Brain pericyte (primary cell): ENCODE data around the gene MB21D2.
A peak's percentile ranks its signal among the peaks of the same experiment; 100 is the strongest.
"Not testable (repeated sequence)": the region's sequence is repeated elsewhere in the genome, so short reads cannot be mapped to it uniquely, and the experiment has no call there.

Experiments used
- DNase-seq: peaks from one replicate; pipeline ENCODE4 v3.0.0-alpha.2; 2012; ENCODE audit warnings: low read depth, low spot score

The MB21D2 gene

DNA sequence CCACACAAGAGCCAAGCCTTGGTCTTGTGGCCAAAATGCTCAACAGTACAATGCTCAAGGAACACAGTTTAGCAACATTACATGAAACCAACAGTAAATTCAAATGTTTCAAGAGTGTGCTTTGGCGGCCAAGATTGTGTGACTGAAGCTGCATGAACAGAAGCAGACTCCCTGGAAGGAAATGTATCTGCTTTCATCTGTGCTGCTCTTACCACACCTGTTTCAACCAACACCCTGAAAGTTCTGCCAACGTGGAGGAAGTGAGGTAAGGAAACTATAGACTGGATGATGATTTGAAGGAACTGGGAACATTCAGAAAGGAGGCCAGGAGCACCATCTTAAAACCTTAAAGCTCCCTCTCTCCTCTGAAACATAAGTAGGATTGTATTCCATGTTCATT, 55.7 kb downstream of the MB21D2 start:
- DNase-seq = no peak

DNA sequence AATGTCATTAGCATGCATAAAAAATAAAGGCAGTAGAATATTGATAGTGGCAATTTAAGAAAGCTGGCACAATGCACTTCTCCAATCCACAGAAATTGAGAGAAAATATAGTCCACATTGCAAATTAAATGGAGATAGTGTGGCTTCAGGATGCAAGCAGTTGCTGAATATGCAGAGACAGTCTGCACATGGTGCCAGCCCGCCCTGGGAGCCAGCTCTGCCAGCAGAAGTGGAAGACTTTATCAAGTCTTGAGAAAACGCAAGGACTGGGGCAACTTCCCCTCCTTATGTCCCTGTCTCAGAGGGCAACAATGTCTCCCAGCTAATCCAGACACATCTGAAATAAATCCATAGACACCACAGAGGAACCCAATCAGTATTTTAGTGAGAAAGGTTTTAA, 57.2 kb downstream of the MB21D2 start:
- DNase-seq = no peak

DNA sequence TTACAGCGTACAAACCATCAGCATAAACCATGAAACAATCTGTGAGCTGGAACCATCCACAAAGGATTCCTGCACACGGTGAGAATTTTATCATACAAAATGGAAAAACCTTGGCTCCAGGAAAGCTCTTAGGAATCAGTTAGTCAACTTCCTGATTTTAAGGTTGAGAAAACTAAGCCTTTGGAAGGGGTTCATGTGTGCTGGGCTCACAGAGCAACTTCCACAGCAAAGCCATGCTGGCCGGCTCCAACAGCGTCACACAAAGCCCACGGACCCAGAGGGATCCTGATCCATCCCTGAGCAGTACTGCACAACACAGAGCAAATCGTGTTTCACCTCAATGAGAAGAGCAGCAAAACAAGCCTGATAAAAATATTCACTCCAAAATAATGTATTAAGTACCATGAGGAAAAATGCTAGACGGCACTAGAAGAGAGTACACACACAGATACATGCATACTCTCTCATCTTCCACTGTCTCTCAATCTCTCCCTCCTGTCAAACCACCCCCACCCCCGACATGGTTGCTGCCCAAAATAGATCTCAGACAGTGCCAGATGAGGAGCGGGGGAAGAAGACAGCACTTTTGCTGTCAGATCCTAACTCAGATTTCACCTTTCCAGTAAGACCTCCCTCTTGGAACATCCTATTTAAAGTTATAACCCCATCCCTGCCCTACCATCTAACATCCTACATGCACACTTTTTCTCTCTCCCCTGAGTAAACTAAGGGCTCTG, 58.6 kb downstream of the MB21D2 start:
- no peak for DNase-seq

DNA sequence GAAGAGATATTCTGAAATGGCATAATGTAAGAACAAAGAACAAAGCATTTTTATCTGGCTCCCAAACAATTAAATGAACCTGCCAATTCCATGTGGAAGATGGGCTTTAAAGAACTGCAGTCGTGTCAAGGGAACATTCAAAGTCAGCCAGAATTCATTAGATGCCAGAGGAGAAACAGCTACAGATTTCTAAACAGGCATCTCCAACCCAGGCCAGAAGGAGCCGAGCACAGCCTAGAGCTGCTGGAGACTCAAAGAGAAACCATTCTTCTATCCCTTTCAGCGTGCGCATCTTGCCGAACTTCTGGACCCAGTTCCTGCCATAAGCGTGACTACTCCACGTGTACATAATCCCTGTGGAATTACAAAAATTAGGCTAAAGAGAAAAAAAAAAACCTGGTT, 60.4 kb downstream of the MB21D2 start:
- no peak for DNase-seq

DNA sequence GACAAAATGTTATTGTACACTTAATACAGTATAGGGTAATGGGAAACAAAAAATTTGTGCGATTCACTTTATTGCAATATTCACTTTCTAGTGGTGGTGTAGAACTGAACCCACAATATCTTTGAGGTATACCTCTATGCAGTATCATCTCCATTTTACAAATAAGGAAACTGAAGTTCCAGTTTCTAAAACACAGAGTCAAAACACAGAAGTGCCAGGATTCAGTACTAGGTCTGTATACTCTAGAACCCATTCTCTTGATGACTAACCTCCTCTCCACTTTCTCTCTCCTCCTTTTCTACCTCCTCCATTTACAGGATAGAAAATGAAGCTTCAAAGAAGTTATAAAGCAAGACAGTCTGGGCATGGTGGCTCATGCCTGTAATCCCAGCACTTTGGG, 62.2 kb downstream of the MB21D2 start:
- no peak for DNase-seq

DNA sequence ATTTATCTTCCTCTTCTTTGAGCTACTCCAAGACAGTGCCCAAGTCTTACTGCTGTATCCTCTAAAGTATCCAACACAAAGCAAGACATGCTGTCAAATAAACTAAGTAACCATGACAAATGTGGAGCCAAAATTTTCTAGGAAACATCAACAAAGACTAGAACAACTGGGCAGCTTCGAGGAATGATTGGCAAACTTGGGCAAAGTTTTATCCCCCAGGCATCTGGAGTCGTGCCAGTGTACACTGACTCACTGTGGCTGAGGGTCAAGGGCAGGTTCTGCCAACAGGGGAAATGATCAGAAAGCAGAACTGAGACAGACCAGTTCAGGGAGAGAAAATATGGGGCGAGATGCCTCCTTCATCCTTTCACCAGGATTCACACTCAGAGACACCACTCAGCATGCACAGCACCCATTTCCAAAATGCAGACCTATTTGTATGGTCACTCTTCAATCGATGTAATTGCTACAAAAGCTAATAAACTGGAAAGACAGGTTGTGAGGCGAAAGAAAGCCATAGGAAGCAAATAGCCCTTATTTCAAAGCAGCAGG, 65.8 kb downstream of the MB21D2 start:
- DNase-seq = peak; percentile 63

DNA sequence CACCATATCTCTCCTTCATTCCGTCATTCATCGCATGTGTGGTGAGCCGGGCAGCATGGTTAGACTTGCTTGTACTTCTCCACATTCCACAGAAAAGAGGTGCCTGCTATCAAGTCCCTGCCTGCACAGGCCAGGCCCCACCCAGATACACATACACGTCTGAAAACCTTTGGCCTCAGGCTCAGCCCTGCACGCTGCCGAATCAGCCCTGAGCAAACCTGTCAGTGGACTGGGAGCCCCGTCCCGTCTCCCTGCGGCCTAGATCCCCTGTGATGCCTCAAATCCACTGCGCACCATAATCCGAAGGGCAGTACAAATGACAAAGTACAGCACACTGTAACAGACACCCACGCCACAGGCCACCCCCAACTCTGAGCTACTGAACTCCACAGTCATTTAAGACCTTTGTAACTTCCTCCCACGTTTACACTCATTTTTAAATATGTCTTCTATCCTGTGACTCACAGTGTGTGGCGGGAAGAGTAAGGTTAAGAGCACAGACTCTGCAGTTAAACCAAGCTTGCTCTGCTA, 67.1 kb downstream of the MB21D2 start:
- no peak for DNase-seq

DNA sequence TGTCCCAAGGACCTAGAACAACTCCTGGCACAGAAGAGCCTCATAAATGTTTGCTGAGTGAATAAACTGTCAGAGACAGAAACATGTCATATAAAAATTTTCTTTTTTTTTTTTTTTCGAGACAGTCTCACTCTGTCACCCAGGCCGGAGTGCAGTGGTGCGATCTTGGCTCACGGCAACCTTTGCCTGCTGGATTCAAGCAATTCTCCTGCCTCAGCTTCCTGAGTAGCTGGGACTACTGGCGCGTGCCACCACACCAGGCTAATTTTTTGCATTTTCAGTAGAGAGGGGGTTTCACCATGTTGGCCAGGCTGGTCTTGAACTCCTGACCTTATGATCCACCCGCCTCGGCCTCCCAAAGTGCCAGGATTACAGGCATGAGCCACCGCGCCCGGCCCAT, 67.8 kb downstream of the MB21D2 start:
- DNase-seq = not testable (repeated sequence)

DNA sequence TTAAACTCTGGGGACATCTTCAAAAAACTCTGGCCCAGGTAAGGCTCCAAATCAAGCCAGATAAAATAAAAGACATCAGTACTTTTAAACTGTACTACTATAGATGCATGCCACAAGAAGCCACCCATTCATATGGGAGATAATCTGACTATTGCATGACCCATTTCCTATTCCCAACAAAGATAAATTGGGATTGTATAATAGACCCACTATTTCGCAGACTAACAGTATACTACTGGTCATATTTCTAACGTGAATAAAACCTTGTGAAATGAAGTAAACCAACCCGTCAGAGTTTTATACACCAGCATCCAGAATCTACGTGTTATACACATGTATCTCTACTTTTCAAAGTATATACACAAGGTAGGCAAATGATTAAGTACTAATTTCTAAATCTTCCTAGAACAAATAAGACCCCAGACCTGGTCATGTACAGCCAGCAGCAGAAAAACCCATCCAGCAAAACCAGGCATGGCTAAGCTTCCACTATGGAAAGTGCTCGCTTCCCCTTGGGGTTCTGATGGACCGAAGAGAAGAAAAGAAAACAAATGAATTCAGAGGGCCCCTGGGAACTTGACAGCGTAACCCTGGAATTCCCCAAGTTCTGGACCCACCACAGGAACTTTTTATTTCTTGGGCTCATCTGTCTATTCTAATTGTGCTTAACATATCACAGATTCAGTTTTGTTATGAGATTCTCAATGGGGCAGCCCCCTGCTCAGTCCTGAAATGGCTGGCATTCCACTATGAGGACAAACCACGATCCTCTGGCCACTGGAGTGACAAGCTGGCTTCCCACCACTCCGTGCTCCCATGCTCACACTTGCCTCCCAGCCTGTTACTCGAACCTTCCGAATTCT, 69.1 kb downstream of the MB21D2 start:
- no peak for DNase-seq

DNA sequence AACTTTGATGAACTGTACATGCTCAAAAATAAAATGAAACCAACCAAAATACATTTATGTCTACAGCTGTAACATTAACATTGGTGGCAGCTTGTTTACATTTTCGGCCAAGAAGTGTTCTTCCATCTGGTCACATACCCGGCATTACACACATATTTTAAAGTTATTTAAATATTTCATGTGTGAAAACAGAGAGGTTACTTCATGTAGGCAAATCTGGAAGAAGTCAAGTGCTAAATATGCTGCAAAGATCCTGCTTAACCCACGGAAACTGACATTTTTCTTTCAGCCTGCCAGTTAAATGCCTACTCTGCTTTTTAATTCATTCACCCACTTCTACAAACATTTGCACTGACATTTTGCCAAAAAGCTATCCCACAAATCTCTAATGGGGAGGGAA, 69.7 kb downstream of the MB21D2 start:
- no peak for DNase-seq

DNA sequence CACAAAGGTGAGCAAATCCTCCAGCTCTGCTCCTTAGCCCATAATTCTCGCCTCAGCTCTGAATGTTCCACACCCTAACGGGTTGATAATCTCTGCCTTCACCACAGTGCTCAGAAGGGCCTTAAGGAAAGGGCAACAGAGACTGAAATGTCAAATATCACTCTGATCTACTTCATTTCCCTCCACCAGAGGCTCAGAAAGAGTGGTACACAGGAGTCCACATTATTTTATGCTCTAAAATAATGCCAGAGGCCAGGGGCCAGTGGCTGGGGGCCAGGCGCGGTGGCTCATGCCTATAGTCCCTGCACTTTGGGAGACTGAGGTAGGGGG, 72.2 kb downstream of the MB21D2 start:
- no peak for DNase-seq

DNA sequence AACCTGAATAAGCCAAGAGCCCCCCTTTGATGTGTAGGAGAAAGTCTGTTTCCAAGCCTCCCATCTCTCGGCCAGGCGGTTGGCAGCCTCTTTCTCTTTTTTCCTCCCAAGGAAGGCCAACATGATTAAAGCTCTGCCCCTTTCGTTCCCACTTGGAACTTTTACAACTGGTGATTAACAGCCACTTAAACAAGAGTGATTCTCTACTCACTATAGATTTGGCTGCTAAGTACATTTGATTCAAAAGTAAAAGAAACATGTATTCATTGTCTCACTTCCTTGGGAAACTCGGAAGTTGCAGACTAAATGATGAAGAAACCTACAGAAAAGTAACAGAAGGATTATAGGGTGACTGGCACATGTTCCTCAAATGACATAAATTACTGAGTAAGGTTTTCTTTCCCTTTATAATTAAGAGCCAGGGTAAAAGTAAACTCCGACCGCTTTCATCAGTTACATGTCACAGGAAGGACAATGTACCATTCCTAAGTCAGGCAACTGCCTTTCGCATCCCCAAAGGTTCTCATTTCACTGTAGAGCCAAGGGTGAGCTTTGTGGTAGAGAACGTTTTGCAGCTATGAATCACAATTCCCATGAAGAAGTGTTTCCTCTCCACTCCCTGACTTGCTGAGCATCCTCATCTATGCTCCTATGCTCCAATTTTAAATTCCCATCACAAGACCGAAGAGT, 72.7 kb downstream of the MB21D2 start:
- DNase-seq = no peak

DNA sequence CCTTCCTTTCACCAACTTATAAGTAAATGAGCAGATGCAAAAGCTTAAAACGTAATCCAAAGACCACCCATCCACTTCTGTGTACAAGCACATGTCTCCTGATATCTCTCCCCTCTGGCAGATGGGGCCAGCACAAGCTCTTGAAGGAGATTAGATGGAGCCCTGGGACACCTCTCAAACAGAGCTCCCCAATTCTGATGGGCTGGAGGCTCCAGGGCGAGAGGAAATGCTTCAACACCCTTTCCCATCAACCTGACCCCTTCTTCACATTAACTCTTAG, 73.2 kb downstream of the MB21D2 start:
- no peak for DNase-seq

DNA sequence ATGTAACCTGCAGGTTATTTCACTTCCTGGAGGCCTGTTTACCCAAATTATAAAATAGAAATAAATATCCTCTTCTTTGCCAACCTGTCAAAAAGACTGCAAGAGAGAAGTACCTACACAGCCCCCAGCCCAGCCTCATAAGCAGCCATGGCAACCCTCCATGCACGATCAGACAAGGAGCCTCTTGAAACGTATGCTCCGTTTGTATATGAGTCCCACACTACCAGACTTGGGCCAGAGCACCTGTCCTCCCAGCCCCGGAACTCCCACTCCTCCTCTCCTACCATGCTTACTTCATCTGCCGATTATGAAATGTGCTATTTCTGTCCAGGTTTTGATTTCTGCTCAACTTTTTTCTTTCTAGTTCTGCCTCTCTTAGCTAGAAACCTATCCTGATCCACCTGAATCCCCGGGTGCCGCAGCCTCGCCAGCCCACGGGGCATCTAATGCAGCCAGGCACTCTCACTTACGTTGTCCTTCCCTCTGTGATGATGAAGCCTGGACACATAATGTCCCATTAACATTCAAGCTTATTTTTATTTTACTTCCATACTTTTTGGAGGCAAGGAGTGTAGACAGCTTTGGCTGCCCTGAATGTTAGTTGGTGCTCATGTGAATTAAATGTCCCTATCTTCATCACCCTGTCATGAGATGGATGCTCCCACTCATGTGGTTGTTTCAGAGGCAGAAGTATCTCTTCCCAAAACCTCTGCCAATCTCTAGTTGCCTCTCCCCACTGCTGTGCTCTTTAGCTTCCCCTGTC, 73.8 kb downstream of the MB21D2 start:
- DNase-seq = no peak

DNA sequence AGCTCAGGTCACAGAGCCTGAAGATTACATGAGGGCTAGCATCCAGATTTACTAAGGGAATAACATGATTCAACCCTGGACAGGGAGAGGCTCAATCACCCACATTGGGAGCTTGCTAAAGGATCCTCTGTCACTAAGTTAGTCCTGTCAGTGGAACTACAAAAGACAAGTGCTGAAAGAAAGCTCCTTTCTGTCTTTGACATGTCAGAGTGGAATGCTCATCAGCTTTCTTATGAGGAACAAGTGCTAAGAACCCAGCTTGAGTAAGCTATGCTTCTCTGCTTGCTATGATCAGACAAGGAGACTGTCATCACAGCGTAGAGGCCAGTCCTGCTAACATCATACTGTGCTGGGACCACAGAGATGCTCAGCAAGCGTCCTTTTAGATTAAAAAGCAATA, 74.5 kb downstream of the MB21D2 start:
- no peak for DNase-seq

DNA sequence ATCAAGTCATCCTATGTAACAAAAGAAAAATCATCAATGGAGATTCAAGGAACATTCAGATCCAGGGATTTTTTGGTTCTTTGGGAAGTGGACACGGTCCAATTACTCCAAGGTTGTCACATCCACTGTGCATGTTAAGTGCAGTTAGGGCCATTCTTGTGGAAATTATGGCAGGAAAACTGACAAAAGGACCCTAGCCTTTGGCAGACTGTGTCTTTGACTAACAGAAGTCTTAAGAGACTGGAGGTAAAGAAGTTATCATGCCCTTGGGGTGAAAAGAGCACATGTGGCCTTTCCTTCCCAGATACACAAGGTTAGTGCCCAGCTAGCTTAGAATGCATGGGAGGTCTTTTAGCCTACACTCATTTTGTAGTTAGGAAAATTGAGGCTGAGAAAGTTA, 74.9 kb downstream of the MB21D2 start:
- DNase-seq = no peak

DNA sequence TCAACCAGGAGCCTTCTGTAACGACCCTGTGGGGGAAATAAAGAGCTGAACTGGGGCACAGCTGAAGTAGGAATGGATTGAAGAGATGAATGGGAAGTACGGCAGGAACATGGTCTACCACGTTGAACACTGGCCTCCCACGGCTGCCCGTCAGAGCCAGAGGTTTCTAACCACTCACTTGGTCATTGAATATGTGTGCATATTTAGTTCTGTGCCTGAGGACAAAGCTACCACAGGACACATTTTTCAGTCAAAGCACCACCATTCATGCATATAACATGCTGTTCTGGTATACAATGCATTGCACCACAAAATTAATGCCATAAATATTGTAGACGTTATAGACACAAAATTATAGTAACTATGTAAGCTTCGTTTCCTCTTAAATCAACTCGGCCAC, 75.5 kb downstream of the MB21D2 start:
- no peak for DNase-seq

DNA sequence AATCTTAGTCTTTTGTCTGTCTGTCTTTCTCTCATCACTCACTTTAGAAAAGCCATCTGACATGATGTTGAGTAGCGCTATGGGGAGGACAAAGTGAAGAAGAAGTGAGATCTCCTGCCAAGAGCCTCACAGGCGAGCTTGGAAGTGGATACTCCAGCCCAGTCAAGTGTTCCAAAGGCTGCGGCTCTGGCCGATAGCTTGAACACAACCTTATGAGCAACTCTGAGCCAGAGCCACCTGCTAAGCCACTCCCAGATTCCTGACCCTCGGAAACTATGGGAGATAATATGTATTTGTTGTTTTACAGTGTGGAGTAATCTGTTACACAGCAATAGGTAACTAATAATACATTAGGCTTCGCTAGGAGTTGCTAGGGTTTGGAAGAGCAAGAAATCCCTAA, 76.2 kb downstream of the MB21D2 start:
- no peak for DNase-seq

DNA sequence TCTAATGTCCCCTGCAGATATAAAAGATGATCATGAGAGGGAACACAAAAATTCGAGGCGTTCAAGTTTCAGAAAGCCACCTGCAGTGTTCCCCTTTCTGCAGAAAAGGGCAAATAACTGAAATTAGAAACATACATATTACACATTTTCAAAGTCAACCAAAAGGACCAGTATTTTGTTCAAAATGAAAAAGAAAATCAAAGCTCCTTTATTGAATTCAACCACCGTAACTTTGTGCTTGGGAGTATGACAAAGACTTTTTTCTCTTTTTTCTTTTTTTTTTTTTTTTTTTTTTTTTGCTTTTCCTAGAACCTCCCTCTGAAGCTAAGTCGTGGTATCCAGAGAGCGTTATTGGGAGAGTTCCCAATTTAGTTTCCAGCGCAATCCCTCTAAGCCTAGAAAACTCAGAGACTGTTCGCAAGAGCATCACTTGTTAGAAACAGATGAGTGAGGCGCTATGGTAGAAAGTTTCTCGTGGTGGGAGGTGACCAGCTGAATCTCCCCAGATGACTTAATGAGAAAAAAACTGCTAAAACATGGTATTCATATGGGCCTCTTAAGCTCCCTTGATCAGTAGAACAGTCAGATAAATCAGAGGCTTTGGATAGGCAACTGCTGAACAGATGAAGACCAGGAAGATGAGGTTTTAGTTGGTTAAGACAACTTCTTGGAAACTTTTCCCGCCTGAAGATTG, 77.4 kb downstream of the MB21D2 start:
- DNase-seq = no peak

DNA sequence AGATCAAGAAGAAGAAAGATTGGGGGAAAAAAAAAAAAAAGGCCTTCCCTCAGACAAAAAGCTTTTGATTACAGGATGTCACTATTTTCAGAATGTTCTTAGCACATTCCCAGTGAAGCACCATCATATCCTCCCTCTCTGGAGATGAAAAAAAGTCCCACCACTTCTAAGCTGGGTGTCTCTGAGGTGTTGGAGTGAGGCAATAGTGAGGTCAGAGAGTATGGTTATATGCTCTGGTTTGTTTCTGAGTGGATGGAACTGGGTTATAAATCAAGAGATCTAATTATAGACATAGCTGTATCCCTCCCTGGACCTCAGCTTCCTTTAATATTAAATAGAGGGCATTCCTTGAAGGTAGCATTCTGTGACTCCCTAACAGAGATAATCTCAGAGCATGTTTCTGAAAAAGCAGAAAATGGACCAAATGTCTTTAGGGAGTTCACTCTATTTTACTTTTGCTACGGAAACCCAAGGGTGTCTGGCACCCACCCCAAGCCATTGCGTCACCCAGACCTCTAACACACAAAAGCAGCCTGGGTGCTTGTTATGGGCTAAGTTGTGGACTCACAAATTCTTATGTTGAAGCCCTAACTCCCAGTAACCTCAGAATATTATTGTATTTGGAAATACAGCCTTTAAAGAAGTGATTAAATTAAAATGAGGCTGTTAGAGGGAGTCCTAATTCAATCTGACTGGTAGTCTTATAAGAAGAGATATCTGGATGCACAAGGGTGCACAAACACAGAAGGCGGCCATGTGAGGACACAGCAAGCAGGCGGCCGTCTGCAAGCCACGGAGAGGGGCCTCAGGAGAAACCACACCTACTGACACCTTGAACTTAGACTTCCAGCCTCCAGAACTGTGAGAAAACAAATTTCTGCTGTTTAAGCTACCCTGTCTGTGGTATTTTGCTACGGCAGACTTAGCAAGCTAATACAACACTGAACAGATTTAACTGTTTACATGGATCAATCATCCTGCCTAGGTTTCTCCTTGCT, 81.5 kb downstream of the MB21D2 start:
- DNase-seq = no peak
